ENCODE results near the gene LRP6. TPM values are rescaled to one million over a fixed set of nuclear protein-coding genes. Genes with fewer than 3 reads are reported as not detected.
A peak's percentile ranks its signal among the peaks of the same experiment; 100 is the strongest.

LRP6 gene
- polyA plus RNA-seq, 5 donors = 37.5 to 66.2 (median 62.3) TPM

- DNase-seq = no peak
Measured at GRCh38 chr12:12216349-12217017, 50.4 kb downstream of the LRP6 start.

- no peak for DNase-seq
Measured at GRCh38 chr12:12214635-12215131, 52.2 kb downstream of the LRP6 start.

GRCh38 chr12:12214201-12214600 lies 52.6 kb downstream of the LRP6 start:
- DNase-seq = no peak

- DNase-seq = no peak
Measured at GRCh38 chr12:12212769-12213168, 54.1 kb downstream of the LRP6 start.

- no peak for DNase-seq
Measured at GRCh38 chr12:12210983-12211382, 55.9 kb downstream of the LRP6 start.

- DNase-seq = no peak
Measured at GRCh38 chr12:12210416-12210815, 56.4 kb downstream of the LRP6 start.

- DNase-seq = no peak
Measured at GRCh38 chr12:12209675-12210074, 57.2 kb downstream of the LRP6 start.

GRCh38 chr12:12209043-12209442 lies 57.8 kb downstream of the LRP6 start:
- DNase-seq = no peak

GRCh38 chr12:12207746-12208145 lies 59.1 kb downstream of the LRP6 start:
- DNase-seq = no peak

GRCh38 chr12:12206776-12207388 lies 60.0 kb downstream of the LRP6 start:
- DNase-seq = no peak

GRCh38 chr12:12202747-12203146 lies 64.1 kb downstream of the LRP6 start:
- no peak for DNase-seq

GRCh38 chr12:12202105-12202504 lies 64.7 kb downstream of the LRP6 start:
- no peak for DNase-seq

- no peak for DNase-seq
Measured at GRCh38 chr12:12201274-12201758, 65.5 kb downstream of the LRP6 start.

- DNase-seq = no peak
Measured at GRCh38 chr12:12200363-12200762, 66.5 kb downstream of the LRP6 start.

GRCh38 chr12:12198124-12198523 lies 68.7 kb downstream of the LRP6 start:
- no peak for DNase-seq

GRCh38 chr12:12197128-12197527 lies 69.7 kb downstream of the LRP6 start:
- DNase-seq = no peak

GRCh38 chr12:12195516-12195915 lies 71.3 kb downstream of the LRP6 start:
- no peak for DNase-seq

- DNase-seq = no peak
Measured at GRCh38 chr12:12195081-12195480, 71.8 kb downstream of the LRP6 start.

GRCh38 chr12:12194206-12194605 lies 72.6 kb downstream of the LRP6 start:
- DNase-seq = no peak

- no peak for DNase-seq
Measured at GRCh38 chr12:12191008-12191407, 75.8 kb downstream of the LRP6 start.

- DNase-seq = no peak
Measured at GRCh38 chr12:12190087-12190809, 76.6 kb downstream of the LRP6 start.

GRCh38 chr12:12185414-12185813 lies 81.4 kb downstream of the LRP6 start:
- peak; percentile 30 to 35 for DNase-seq
